Trophoblast cell (in vitro differentiated cells and primary cell): ENCODE data around the gene IL17A.
A peak's percentile ranks its signal among the peaks of the same experiment; 100 is the strongest.
"Not testable (repeated sequence)": the region's sequence is repeated elsewhere in the genome, so short reads cannot be mapped to it uniquely, and the experiment has no call there.

Source experiments
- DNase-seq, 2 donors: peaks; one replicate each; pipeline ENCODE4 v3.0.0-alpha.2; 2016
- H2AFZ ChIP-seq: 2 replicates; pipeline ENCODE4 v1.6.1; 2013; ENCODE audit warnings: low read length, moderate library complexity, mild to moderate bottlenecking; ENCODE audit not compliant: insufficient read depth, poor library complexity
- H2AK5ac ChIP-seq: 2 replicates; pipeline ENCODE4 v1.6.1; 2013; ENCODE audit warnings: mild to moderate bottlenecking, low read length
- H2BK120ac ChIP-seq: 2 replicates; pipeline ENCODE4 v1.6.1; 2013; ENCODE audit warnings: low read length, mild to moderate bottlenecking, moderate library complexity; ENCODE audit not compliant: insufficient read depth, poor library complexity
- H2BK12ac ChIP-seq: 2 replicates; pipeline ENCODE4 v1.6.1; 2013; ENCODE audit warnings: mild to moderate bottlenecking, low read length, moderate library complexity
- H2BK5ac ChIP-seq: 2 replicates; pipeline ENCODE4 v1.6.1; 2013; ENCODE audit warnings: low read length, low read depth, moderate library complexity, mild to moderate bottlenecking; ENCODE audit not compliant: poor library complexity
- H3K14ac ChIP-seq: 2 replicates; pipeline ENCODE4 v1.6.1; 2013; ENCODE audit warnings: mild to moderate bottlenecking, low read length
- H3K18ac ChIP-seq: 2 replicates; pipeline ENCODE4 v1.6.1; 2013; ENCODE audit warnings: mild to moderate bottlenecking, low read length
- H3K23ac ChIP-seq: 2 replicates; pipeline ENCODE4 v1.6.1; 2013; ENCODE audit warnings: low read length
- H3K27ac ChIP-seq: 2 replicates; pipeline ENCODE4 v1.5.1; 2013; ENCODE audit warnings: low read depth, mild to moderate bottlenecking, inconsistent platforms, low read length, moderate library complexity
- H3K27me3 ChIP-seq: 2 replicates; pipeline ENCODE4 v1.6.1; 2013; ENCODE audit warnings: inconsistent platforms, mild to moderate bottlenecking, low read length, moderate library complexity; ENCODE audit not compliant: insufficient read depth
- H3K36me3 ChIP-seq, 2 experiments: 1 replicate in 1 of 2; 2 replicates in 1 of 2; pipeline ENCODE4 v1.6.1; 2013; ENCODE audit warnings: low read length in 2 of 2, mild to moderate bottlenecking in 2 of 2, moderate library complexity in 1 of 2; ENCODE audit not compliant: insufficient read depth in 2 of 2, control insufficient read depth in 1 of 2
- H3K4ac ChIP-seq: 2 replicates; pipeline ENCODE4 v1.6.1; 2013; ENCODE audit warnings: low read depth, mild to moderate bottlenecking, low read length, moderate library complexity
- H3K4me1 ChIP-seq, 2 experiments: 1 replicate in 1 of 2; 2 replicates in 1 of 2; pipeline ENCODE4 v1.6.1; 2013; ENCODE audit warnings: low read length in 2 of 2, mild to moderate bottlenecking in 2 of 2, moderate library complexity in 1 of 2; ENCODE audit not compliant: insufficient read depth in 2 of 2, control insufficient read depth in 1 of 2
- H3K4me2 ChIP-seq: 2 replicates; pipeline ENCODE4 v1.6.1; 2013; ENCODE audit warnings: inconsistent platforms, mild to moderate bottlenecking, low read length, moderate library complexity
- H3K4me3 ChIP-seq: 2 replicates; pipeline ENCODE4 v1.5.1; 2013; ENCODE audit warnings: mild to moderate bottlenecking, low read depth, low read length, inconsistent platforms
- H3K79me1 ChIP-seq: one replicate; pipeline ENCODE4 v1.6.1; 2013; ENCODE audit warnings: low read length
- H3K79me2 ChIP-seq: 2 replicates; pipeline ENCODE4 v1.6.1; 2013; ENCODE audit warnings: low read length, mild to moderate bottlenecking; ENCODE audit not compliant: control insufficient read depth, insufficient read depth, poor library complexity
- H3K9ac ChIP-seq: 2 replicates; pipeline ENCODE4 v1.6.1; 2013; ENCODE audit warnings: mild to moderate bottlenecking, low read length
- H3K9me3 ChIP-seq: 2 replicates; pipeline ENCODE4 v1.6.1; 2013; ENCODE audit warnings: low read depth, mild to moderate bottlenecking, control low read depth, inconsistent platforms, low read length; ENCODE audit not compliant: insufficient read depth
- H4K12ac ChIP-seq: 2 replicates; pipeline ENCODE4 v1.6.1; 2013; ENCODE audit warnings: low read depth, mild to moderate bottlenecking, low read length, moderate library complexity
- H4K8ac ChIP-seq: 2 replicates; pipeline ENCODE4 v1.6.1; 2013; ENCODE audit warnings: low read depth, mild to moderate bottlenecking, low read length, moderate library complexity
- H4K91ac ChIP-seq: one replicate; pipeline ENCODE4 v1.6.1; 2013; ENCODE audit warnings: low read depth, mild to moderate bottlenecking, low read length, moderate library complexity
- WGBS: extraction: QIAGEN DNeasy Blood & Tissue Kit; methylation state at CpG from one replicate; pipeline ENCODE4 v1.1.7; 2013; ENCODE audit warnings: missing lambda C conversion rate; ENCODE audit not compliant: insufficient read length, insufficient coverage; ENCODE audit errors: extremely low coverage; 5-methylcytosine and 5-hydroxymethylcytosine counted together

IL17A gene

DNA sequence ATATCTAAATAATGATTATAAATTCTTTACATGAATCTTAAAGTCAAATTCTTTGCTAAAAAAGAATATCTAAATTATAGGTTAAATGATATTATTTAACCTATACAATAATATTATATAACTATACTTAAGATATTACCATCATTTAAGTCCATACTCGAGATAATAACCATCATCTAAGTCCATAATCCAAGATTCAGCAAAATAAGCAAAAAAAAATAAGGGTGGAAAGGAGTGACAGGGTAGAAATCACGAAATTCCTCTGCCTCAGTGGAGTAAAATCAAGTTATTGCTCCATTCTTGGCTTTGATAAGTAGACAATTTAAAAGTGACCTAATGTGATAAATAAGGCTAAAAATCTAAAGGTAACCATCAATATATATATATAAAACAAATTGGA, 9.7 kb downstream of the IL17A start:
- H3K79me2 ChIP-seq = no peaks in the 10 kb centered on the region
- H3K23ac ChIP-seq = no peak overlapping the region
- H3K4me3 ChIP-seq = no peak overlapping the region
- no peaks in the 10 kb centered on the region for H3K79me1 ChIP-seq
- H2BK12ac ChIP-seq = no peak overlapping the region
- H3K27ac ChIP-seq = no peak overlapping the region
- H3K4ac ChIP-seq = no peak overlapping the region
- no peak overlapping the region for H3K9ac ChIP-seq
- H3K36me3 ChIP-seq = no peaks in the 10 kb centered on the region
- no peaks in the 10 kb centered on the region for H3K4me1 ChIP-seq
- H2AFZ ChIP-seq = no peak overlapping the region
- no peak overlapping the region for H2AK5ac ChIP-seq
- H3K18ac ChIP-seq = no peak overlapping the region
- H2BK120ac ChIP-seq = no peak overlapping the region
- H3K9me3 ChIP-seq = peaks cover 2% of the 10 kb centered on the region
- H4K91ac ChIP-seq = no peak overlapping the region
- no peak overlapping the region for H4K8ac ChIP-seq
- no peaks in the 10 kb centered on the region for H3K27me3 ChIP-seq
- H2BK5ac ChIP-seq = no peak overlapping the region
- DNase-seq = no peak
- no peak overlapping the region for H3K4me2 ChIP-seq
- no CpG with 5 or more reads among the region's 2 CpGs for WGBS
- no peak overlapping the region for H4K12ac ChIP-seq
- no peak overlapping the region for H3K14ac ChIP-seq

GRCh38 chr6:52200088-52200487, 13.9 kb downstream of the IL17A start:
- not testable (repeated sequence) for H4K12ac ChIP-seq, H3K27ac ChIP-seq, H2BK5ac ChIP-seq, H2AFZ ChIP-seq, H4K91ac ChIP-seq, H3K14ac ChIP-seq, H2AK5ac ChIP-seq, H3K4me3 ChIP-seq, H3K79me2 ChIP-seq, H3K9ac ChIP-seq, H3K4ac ChIP-seq, H3K4me1 ChIP-seq, H2BK120ac ChIP-seq, H3K79me1 ChIP-seq, H4K8ac ChIP-seq, H3K36me3 ChIP-seq, H3K9me3 ChIP-seq, H2BK12ac ChIP-seq, H3K4me2 ChIP-seq, H3K23ac ChIP-seq, H3K18ac ChIP-seq, H3K27me3 ChIP-seq
- WGBS = no CpG with 5 or more reads among the region's 5 CpGs
- DNase-seq = peak; percentile 17 to 47

DNA sequence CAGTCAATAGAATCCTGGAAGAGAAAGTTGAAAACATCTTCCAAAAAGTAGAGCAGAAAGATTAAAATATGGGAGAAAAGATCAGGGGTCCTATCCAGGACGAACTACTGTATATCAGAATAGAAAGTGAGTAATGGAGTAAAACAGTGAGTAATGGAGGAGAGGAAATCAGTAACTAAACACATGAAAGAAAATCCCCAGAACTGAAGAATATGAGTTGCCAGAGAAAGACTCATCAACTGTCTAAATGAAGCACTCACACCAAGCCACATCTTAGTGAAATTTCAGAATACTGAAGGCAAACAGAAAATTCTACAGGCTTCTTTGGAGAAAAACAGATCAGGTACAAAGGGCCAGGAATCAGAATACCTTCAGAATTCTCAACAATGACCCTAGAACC, 14.9 kb downstream of the IL17A start:
- no peaks in the 10 kb centered on the region for H3K36me3 ChIP-seq
- no peak overlapping the region for H2AK5ac ChIP-seq
- WGBS = no CpG with 5 or more reads among the region's 1 CpG

GRCh38 chr6:52201493-52201892, 15.3 kb downstream of the IL17A start:
- Histone ChIP-seq H3K14ac (no peak overlapping the region), H3K4me3 (no peak overlapping the region), H3K79me1 (no peaks in the 10 kb centered on the region), H2BK5ac (no peak overlapping the region), H3K4ac (no peak overlapping the region), H3K9me3 (peaks cover 2% of the 10 kb centered on the region), H3K36me3 (no peaks in the 10 kb centered on the region), H3K9ac (no peak overlapping the region), H2BK120ac (no peak overlapping the region), H4K8ac (no peak overlapping the region), H3K4me2 (no peak overlapping the region), H2AFZ (no peak overlapping the region), H2BK12ac (no peak overlapping the region), H4K12ac (no peak overlapping the region), H3K18ac (no peak overlapping the region), H3K79me2 (no peaks in the 10 kb centered on the region), H3K27ac (no peak overlapping the region), H3K4me1 (no peaks in the 10 kb centered on the region), H4K91ac (no peak overlapping the region), H3K23ac (no peak overlapping the region), H2AK5ac (no peak overlapping the region), H3K27me3 (no peaks in the 10 kb centered on the region)
- peak; percentile 80 to 92 for DNase-seq

More for the DNA sequence above, 14.9 kb downstream of the IL17A start:
- Histone ChIP-seq H2BK5ac (no peak overlapping the region), H2BK12ac (no peak overlapping the region), H2BK120ac (no peak overlapping the region), H3K79me1 (no peaks in the 10 kb centered on the region), H3K9me3 (peaks cover 2% of the 10 kb centered on the region), H3K23ac (no peak overlapping the region), H4K91ac (no peak overlapping the region), H3K4me3 (no peak overlapping the region), H3K27me3 (no peaks in the 10 kb centered on the region), H3K4me2 (no peak overlapping the region), H4K12ac (no peak overlapping the region), H4K8ac (no peak overlapping the region), H3K9ac (no peak overlapping the region), H3K14ac (no peak overlapping the region), H3K4ac (no peak overlapping the region), H3K27ac (no peak overlapping the region), H3K79me2 (no peaks in the 10 kb centered on the region), H3K18ac (no peak overlapping the region), H3K4me1 (no peaks in the 10 kb centered on the region), H2AFZ (no peak overlapping the region)
- DNase-seq = no peak
